Left lobe of liver (tissue), 2 donors: Measurements from ENCODE around the gene FBXO17. TPM values are rescaled to one million over a fixed set of nuclear protein-coding genes. Genes with fewer than 3 reads are reported as not detected.
"Not testable (repeated sequence)": the region's sequence is repeated elsewhere in the genome, so short reads cannot be mapped to it uniquely, and the experiment has no call there.

Source experiments
- ATAC-seq: fragments of 200-7000 bp; cut with Tn5 transposase; one replicate; pipeline ENCODE4 v1.9.1; 2020; ENCODE audit warnings: mild to moderate bottlenecking, moderate library complexity
- DNase-seq: peaks from one replicate; pipeline ENCODE4 v3.0.0-alpha.2; 2020; ENCODE audit warnings: low spot score
- total RNA-seq: library from RNA; stranded (reverse); gene quantifications from one replicate; pipeline ENCODE4 v1.2.1, GENCODE V29; 2021
- donor health status: DM: no; HTN: no; CAD: no; lungs with moderate emphysema.
- donor health status: DM: no; HTN: yes; CAD: no.

FBXO17 gene, protein sequence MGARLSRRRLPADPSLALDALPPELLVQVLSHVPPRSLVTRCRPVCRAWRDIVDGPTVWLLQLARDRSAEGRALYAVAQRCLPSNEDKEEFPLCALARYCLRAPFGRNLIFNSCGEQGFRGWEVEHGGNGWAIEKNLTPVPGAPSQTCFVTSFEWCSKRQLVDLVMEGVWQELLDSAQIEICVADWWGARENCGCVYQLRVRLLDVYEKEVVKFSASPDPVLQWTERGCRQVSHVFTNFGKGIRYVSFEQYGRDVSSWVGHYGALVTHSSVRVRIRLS
- total RNA-seq: 64.3 TPM

DNA sequence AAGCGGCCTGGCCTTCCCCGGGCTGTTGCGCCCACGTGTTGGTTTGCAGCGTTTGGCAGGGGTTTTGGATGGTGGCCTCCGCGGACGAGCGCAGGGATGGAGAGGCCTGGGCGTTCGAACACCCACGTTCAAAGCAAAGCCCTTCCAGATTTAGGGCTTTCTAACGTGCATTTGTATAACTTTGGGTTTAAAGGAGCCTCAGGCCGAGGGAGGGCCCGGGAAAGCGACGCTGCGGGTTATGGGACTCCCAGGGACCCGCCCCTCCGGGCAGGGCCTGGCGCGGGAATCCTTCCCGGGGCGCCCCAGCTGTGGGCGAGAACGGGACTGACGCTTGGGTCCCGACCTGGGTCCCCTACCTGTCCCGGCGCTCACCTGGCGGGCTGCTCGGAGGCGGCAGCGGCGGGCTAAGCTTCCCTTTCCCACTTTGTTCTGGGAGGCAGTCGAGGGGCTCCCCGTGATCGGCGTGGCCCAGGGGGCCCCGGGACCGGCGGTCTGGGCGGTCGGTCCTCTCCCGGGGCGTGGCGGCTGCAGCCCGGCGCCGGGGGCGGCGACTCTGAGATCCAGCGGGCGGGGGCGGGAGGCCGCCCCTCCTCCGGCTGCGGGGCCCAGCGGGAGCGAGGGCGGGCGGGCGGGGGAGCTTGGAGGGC lies at the start of gene FBXO17:
Gene FBXO17, minus strand, starts transcription at position 529 of the 647 bp plus-strand sequence. CDS start 25,423 bp downstream, outside the sequence.
- ATAC-seq (peak; percentile 79), DNase-seq (peak; percentile 81)

- no peak for ATAC-seq
- DNase-seq: no peak
These were observed 49.5 kb upstream of the FBXO17 start for GRCh38 chr19:39024875-39025641.

DNA sequence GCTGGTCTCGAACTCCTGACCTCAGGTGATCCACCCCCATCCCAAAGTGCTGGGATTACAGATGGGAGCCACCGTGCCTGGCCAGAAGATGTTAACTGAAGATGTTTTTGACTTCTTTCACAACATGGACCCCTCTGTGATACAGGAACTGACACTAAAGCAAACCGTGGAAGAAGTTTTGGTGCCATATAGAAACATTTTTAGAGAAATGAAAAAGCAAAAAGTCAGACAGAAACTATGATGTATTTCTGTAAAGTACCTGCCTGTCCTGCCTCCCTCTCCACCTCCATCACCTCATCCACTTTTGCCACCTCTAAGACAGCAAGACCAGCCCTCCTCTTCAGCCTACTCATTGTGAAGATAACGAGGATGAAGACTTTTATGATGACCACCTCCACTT lies 45.5 kb upstream of the FBXO17 start:
- ATAC-seq: no peak
- DNase-seq: no peak

DNA sequence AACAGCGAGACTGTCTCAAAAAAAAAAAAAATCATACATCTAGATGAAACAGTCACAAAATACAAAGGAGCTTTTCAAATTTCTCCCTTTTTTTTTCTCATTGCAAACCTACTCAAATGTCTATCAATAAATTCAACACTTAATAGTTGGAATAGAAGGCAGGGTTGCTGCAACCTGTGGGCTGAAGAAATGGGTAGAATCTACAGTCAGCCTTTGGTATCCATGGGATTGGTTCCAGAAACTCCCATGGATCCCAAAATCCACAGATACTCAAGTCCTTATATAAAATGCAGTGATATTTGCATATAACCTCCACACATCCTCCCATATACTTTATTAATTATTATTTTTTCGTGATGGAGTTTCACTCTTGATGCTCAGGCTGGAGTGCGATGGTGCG lies 42.1 kb upstream of the FBXO17 start:
- ATAC-seq (no peak), DNase-seq (no peak)

DNA sequence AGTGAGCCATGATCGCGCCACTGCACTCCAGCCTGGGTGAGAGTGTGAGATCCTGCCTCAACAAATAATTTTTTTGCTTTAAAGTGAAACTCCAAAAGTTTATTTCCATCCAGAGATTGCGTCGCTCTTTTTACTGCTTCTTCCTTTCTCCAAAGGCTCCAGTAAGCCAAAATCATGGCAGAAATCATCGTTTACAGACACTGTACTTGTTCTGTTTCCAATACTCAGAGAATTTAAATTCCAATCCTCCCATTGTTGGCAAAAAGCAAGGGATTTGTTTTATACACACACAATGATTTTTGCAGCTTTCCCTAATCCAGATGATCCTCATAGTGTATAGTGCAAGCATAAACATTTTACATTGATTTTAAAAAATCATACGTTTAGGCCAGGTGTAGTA lies 41.5 kb upstream of the FBXO17 start:
- DNase-seq (no peak), ATAC-seq (no peak)

- ATAC-seq (no peak), DNase-seq (no peak)
These were observed 38.5 kb upstream of the FBXO17 start for GRCh38 chr19:39014037-39014436.

GRCh38 chr19:39009001-39009400 lies 33.5 kb upstream of the FBXO17 start:
- ATAC-seq (no peak), DNase-seq (no peak)

DNA sequence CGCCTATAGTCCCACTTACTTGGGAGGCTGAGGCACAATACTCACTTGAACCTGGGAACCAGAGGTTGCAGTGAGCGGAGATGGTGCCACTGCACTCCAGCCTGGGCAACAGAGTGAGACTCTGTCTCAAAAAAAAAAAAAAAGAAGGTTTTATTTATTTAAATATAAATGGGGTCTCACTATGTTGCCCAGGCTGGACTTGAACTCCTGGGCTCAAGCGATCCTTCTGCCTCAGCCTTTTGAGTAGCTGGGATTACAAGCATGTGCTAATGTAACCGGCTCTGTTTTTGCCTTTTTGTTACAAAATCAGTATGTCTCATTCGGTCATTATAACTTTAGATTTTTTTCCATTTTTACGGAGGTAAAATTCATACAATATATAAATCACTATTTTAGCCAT lies 32.6 kb upstream of the FBXO17 start:
- DNase-seq (no peak), ATAC-seq (no peak)

GRCh38 chr19:39007096-39007495 lies 31.6 kb upstream of the FBXO17 start:
- ATAC-seq: no peak
- DNase-seq: no peak

DNA sequence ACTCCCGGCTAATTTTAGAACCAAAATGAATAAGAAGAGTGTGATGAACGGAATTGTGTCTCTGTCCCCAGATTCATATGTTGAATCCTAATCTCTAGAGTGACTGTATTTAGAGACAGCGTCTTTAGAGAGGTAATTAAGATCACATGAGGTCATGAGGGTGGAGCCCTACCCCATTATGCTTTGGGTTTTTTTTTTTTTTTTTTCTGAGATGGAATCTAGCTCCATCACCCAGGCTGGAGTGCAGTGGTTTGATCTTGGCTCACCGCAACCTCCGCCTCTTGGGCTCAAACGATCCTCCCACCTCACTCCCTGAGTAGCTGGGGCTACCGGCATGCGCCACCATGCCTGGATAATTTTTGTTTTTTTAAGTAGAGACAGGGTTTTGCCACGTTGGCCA lies 28.9 kb upstream of the FBXO17 start:
- DNase-seq: no peak
- ATAC-seq: no peak

DNA sequence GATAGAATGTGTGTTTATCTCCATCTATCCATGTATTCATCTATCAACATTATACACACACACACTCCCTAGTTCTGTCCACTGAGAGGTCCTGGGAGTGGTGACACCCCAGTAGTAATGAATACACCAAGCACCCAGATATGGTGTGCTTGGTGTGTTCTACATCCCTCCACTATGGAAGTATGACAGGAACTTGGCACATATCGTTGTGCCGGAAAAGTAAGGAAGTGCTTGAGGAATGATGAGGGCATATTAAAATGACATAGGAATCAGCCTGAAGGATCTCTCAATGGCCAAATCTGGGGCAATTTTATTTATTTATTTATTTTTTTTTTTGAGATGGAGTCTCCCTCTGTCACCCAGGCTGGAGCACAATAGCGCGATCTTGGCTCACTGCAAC lies 28.3 kb upstream of the FBXO17 start:
- DNase-seq (no peak), ATAC-seq (no peak)

DNA sequence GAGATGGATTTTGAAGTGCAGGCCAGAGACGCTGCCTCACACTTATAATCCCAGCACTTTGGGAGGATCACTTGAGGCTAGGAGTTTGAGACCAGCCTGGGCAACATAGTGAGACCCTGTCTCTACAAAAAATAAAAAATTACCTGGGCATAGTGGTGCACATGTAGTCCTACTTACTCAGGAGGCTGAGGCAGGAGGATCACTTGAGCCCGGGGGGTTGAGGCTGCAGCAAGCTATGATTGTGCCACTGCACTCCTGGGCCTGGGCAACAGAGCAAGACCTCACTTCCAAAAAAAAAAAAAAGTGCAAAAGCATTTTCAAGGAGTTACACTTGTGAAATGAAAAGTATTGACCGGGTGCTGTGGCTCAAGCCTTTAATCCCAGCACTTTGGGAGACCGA lies 27.6 kb upstream of the FBXO17 start:
- ATAC-seq (no peak), DNase-seq (no peak)

- DNase-seq: no peak
- ATAC-seq: no peak
These were observed 25.5 kb upstream of the FBXO17 start for GRCh38 chr19:39001041-39001440.

GRCh38 chr19:38997576-38997975 lies 22.0 kb upstream of the FBXO17 start:
- not testable (repeated sequence) for DNase-seq, ATAC-seq

- no peak for DNase-seq
These were observed 17.7 kb upstream of the FBXO17 start for GRCh38 chr19:38993271-38993670.

DNA sequence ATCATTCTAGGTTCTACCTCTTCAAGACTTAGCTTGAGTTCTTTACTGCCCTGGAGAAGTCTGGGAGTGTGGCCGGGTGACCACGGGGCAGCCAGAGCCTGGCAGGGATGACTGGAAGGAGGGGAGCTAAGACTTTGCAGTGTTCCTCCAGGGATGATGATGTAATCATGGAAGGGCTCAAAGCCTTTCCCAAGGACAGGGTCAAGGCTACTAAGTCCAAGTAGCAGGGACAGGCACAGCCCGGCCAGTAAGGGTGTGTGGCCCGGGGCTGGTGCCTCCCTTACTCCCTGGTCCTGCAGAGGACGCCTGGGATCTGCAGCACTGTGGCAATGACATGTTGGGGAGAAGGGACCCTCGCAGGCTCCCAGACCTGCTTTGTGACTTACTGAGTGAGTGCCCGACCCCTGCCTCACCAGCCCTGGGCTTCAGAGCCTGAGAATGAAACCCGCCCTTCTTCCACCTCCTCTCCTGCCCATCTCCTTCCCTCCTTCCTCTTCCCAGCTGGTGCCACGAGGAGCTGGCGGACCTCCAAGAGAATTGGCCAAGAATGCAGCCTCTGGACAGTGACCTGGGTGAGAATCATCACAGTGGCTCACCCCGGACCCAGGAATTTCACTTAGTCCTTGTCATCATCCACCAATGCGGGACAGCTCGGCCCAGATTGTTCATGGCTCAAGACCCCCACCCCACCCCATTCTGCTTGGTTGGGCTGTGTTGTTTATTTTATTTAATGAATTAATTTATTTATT lies 15.6 kb upstream of the FBXO17 start:
- DNase-seq: no peak
- ATAC-seq: peak; percentile 18

More at GRCh38 chr19:38993271-38993670, 17.7 kb upstream of the FBXO17 start:
- no peak for ATAC-seq

- DNase-seq, ATAC-seq: not testable (repeated sequence)
These were observed 14.1 kb upstream of the FBXO17 start for GRCh38 chr19:38989614-38990013.

- ATAC-seq: no peak
- DNase-seq: no peak
These were observed 13.6 kb upstream of the FBXO17 start for GRCh38 chr19:38989066-38989605.

- DNase-seq, ATAC-seq: not testable (repeated sequence)
These were observed 13.1 kb upstream of the FBXO17 start for GRCh38 chr19:38988627-38989026.

DNA sequence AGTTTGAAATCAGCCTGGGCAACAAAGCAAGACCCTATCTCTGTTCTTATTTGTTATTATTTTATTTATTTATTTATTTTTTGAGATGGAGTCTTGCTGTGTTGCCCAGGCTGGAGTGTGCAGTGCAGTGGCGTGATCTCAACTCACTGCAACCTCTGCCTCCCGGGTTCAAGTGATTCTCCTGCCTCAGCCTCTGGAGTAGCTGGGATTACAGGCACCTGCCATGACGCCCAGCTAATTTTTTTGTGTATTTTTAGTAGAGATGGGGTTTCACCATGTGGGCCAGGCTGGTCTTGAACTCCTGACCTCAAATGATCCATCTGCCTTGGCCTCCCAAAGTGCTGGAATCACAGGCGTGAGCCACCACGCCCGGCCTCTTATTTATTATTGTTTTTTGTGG lies 12.2 kb upstream of the FBXO17 start:
- not testable (repeated sequence) for ATAC-seq, DNase-seq

- ATAC-seq (no peak), DNase-seq (no peak)
These were observed 9.7 kb upstream of the FBXO17 start for GRCh38 chr19:38985262-38985661.
